GM23338 (cell line): Measurements from ENCODE around the gene ZACN. TPM values are rescaled to one million over a fixed set of nuclear protein-coding genes. Genes with fewer than 3 reads are reported as not detected.

ENCODE experiments used
- ATAC-seq: fragments of 200-7000 bp; cut with Tn5 transposase; 3 replicates; pipeline ENCODE4 v1.9.1; 2020
- DNase-seq: peaks from one replicate; pipeline ENCODE4 v3.0.0-alpha.2; 2015; ENCODE audit warnings: low spot score
- H2AFZ ChIP-seq: fragments of 200-600 bp; sonication (generic); 2 replicates; pipeline ENCODE4 v1.8.0; 2016; ENCODE audit warnings: antibody characterized with exemption, mild to moderate bottlenecking, moderate library complexity
- H3F3A ChIP-seq: fragments of 200-600 bp; sonication (generic); replicated peaks from 2 replicates; pipeline ENCODE4 v1.8.0; 2017; ENCODE audit warnings: antibody characterized with exemption, mixed run types, low read depth
- H3K27ac ChIP-seq: fragments of 200-600 bp; sonication (generic); 2 replicates; pipeline ENCODE4 v1.6.1; 2016; ENCODE audit warnings: low read depth
- H3K27me3 ChIP-seq: fragments of 200-600 bp; sonication (generic); 2 replicates; pipeline ENCODE4 v1.8.0; 2016; ENCODE audit warnings: mild to moderate bottlenecking, mixed run types, moderate library complexity; ENCODE audit not compliant: insufficient read depth
- H3K36me3 ChIP-seq: fragments of 200-600 bp; sonication (generic); 2 replicates; pipeline ENCODE4 v1.8.0; 2016; ENCODE audit warnings: mild to moderate bottlenecking; ENCODE audit not compliant: insufficient read depth
- H3K4me1 ChIP-seq: fragments of 200-600 bp; sonication (generic); 2 replicates; pipeline ENCODE4 v1.8.0; 2016; ENCODE audit warnings: mild to moderate bottlenecking, moderate library complexity; ENCODE audit not compliant: insufficient read depth
- H3K4me2 ChIP-seq: fragments of 200-600 bp; sonication (generic); 2 replicates; pipeline ENCODE4 v1.7.1; 2017; ENCODE audit warnings: mixed run types
- H3K4me3 ChIP-seq: fragments of 200-600 bp; sonication (generic); 2 replicates; pipeline ENCODE4 v1.6.1; 2016; ENCODE audit warnings: mixed run types
- H3K79me2 ChIP-seq: fragments of 200-600 bp; sonication (generic); replicated peaks from 2 replicates; pipeline ENCODE4 v1.8.0; 2017; ENCODE audit warnings: mild to moderate bottlenecking; ENCODE audit not compliant: insufficient read depth
- H3K9me2 ChIP-seq: fragments of 200-600 bp; sonication (generic); 2 replicates; pipeline ENCODE4 v1.8.0; 2017; ENCODE audit not compliant: insufficient read depth
- H4K20me1 ChIP-seq: fragments of 200-600 bp; sonication (generic); replicated peaks from 2 replicates; pipeline ENCODE4 v1.8.0; 2017; ENCODE audit warnings: mild to moderate bottlenecking; ENCODE audit not compliant: insufficient read depth
- H3K27ac Mint-ChIP-seq: 2 replicates; pipeline ENCODE4 v1.8.0; 2020; ENCODE audit warnings: inconsistent platforms, mild to moderate bottlenecking, moderate library complexity, mixed read lengths
- H3K27me3 Mint-ChIP-seq: 3 replicates; pipeline ENCODE4 v1.8.0; 2022; ENCODE audit warnings: low read depth, mild to moderate bottlenecking, moderate library complexity, mixed read lengths, inconsistent platforms; ENCODE audit not compliant: insufficient read depth, poor library complexity
- H3K36me3 Mint-ChIP-seq: 3 replicates; pipeline ENCODE4 v1.8.0; 2021; ENCODE audit warnings: low read depth, mild to moderate bottlenecking, inconsistent platforms, moderate library complexity, mixed read lengths
- H3K4me1 Mint-ChIP-seq: 3 replicates; pipeline ENCODE4 v1.8.0; 2020; ENCODE audit warnings: mild to moderate bottlenecking, inconsistent platforms, mixed read lengths
- H3K4me3 Mint-ChIP-seq: 3 replicates; pipeline ENCODE4 v1.8.0; 2021; ENCODE audit warnings: moderate library complexity, mild to moderate bottlenecking, inconsistent platforms, mixed read lengths
- H3K9me3 Mint-ChIP-seq: 3 replicates; pipeline ENCODE4 v1.8.0; 2020; ENCODE audit warnings: moderate library complexity, mild to moderate bottlenecking, inconsistent platforms, mixed read lengths
- CREB1 ChIP-seq: fragments of 250-450 bp; sonication (Bioruptor Pico); IDR thresholded peaks from 2 replicates; pipeline ENCODE4 v1.5.0; 2020; ENCODE audit warnings: low read depth, mild to moderate bottlenecking, moderate library complexity
- JUNB ChIP-seq: IDR thresholded peaks from one replicate; pipeline ENCODE4 v1.6.1; 2016; ENCODE audit warnings: antibody characterized with exemption; ENCODE audit not compliant: unreplicated experiment
- POLR2AphosphoS5 ChIP-seq: IDR thresholded peaks from 2 replicates; pipeline ENCODE4 v1.6.1; 2016; ENCODE audit warnings: antibody characterized with exemption, low read depth
- ZNF114 ChIP-seq: fragments of 250-450 bp; sonication (Bioruptor Pico); IDR thresholded peaks from 2 replicates; pipeline ENCODE4 v1.5.0; 2020; ENCODE audit warnings: mild to moderate bottlenecking, moderate library complexity
- ZNF331 ChIP-seq: fragments of 250-450 bp; sonication (Bioruptor Pico); IDR thresholded peaks from 2 replicates; pipeline ENCODE4 v1.5.0; 2020; ENCODE audit warnings: low read depth, mild to moderate bottlenecking, moderate library complexity
- polyA plus RNA-seq: library from polyadenylated mRNA; unstranded; fragments of >200 nt; fragmentation: Nextera tagmentation; extraction: Ambion mirVana; gene quantifications from 2 replicates; pipeline ENCODE4 v1.2.1, GENCODE V29; 2016
- total RNA-seq: library from RNA; depleted of rRNA; stranded (reverse); fragments of >200 nt; shearing (Covaris generic); gene quantifications from 2 replicates; pipeline ENCODE4 v1.2.3, GENCODE V29; 2014
- TF ChIP-seq, protein P1 (sequence below): IDR thresholded peaks from one replicate; pipeline ENCODE4 v1.6.1; 2018; ENCODE audit warnings: antibody characterized with exemption; ENCODE audit not compliant: unreplicated experiment
- TF ChIP-seq, protein P2 (sequence below): fragments of 250-450 bp; sonication (Bioruptor Pico); IDR thresholded peaks from 2 replicates; pipeline ENCODE4 v1.5.0; 2020; ENCODE audit warnings: mild to moderate bottlenecking, moderate library complexity
- TF ChIP-seq, protein P3 (sequence below): IDR thresholded peaks from 2 replicates; pipeline ENCODE4 v1.6.1; 2016; ENCODE audit warnings: antibody characterized with exemption

Gene ZACN
- total and polyA plus RNA-seq, 2 experiments from 2014 or later = 0.47 TPM; not detected in 1

DNA sequence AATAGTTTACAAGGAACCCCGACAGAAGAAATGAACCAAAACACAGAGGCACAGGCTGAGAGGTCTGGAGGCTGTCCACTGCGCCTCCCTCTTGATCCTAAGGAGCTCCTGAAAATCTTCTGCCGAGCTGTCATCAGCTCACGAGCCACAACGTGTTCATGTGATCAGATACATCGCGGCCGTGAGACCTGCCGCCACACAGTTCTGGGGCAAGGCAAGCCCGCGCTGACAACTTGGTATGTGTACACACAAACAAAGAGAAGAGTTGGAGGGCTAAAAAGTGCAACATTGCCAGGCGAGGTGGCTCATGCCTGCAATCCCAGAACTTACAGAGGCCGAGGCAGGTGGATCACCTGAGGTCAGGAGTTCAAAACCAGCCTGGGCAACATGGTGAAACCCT, 17.0 kb downstream of the ZACN start (continued):
- TF ChIP-seq, protein P1, sequence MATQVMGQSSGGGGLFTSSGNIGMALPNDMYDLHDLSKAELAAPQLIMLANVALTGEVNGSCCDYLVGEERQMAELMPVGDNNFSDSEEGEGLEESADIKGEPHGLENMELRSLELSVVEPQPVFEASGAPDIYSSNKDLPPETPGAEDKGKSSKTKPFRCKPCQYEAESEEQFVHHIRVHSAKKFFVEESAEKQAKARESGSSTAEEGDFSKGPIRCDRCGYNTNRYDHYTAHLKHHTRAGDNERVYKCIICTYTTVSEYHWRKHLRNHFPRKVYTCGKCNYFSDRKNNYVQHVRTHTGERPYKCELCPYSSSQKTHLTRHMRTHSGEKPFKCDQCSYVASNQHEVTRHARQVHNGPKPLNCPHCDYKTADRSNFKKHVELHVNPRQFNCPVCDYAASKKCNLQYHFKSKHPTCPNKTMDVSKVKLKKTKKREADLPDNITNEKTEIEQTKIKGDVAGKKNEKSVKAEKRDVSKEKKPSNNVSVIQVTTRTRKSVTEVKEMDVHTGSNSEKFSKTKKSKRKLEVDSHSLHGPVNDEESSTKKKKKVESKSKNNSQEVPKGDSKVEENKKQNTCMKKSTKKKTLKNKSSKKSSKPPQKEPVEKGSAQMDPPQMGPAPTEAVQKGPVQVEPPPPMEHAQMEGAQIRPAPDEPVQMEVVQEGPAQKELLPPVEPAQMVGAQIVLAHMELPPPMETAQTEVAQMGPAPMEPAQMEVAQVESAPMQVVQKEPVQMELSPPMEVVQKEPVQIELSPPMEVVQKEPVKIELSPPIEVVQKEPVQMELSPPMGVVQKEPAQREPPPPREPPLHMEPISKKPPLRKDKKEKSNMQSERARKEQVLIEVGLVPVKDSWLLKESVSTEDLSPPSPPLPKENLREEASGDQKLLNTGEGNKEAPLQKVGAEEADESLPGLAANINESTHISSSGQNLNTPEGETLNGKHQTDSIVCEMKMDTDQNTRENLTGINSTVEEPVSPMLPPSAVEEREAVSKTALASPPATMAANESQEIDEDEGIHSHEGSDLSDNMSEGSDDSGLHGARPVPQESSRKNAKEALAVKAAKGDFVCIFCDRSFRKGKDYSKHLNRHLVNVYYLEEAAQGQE = no peak
- no peak for TF ChIP-seq POLR2AphosphoS5
- no peak for TF ChIP-seq ZNF331 (CRISPR knock-in tag)
- no peak for TF ChIP-seq CREB1 (CRISPR knock-in tag)
- TF ChIP-seq ZNF114 (CRISPR knock-in tag) = no peak

DNA sequence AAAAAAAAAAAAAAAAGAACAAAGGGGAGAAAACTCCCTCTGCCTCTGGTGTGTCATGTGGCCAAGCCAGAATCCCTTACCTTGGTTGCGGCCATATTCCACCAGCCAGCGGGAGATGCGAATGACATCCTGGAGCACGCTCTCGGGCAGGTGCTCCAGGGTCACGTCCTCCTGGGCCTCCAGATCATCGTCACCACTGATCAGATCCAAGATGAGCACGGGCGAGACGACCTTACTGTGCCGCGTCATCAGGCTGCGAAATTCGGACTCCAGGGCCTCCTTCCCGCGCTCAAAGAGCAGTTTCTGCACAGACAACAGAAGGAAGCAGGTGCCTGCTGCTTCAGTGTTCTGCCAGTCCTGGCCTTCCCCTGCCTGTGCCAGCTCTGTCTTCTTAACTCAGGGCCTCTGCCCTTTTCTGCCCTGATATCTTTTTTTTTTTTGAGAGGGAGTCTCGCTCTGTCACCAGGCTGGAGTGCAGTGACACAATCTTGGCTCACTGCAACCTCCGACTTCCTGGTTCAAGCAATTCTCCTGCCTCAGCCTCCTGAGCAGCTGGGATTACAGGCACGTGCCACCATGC, 18.8 kb downstream of the ZACN start:
- peaks cover 26% of the 10 kb centered on the region for H3K36me3 ChIP-seq
- peaks cover 81% of the 10 kb centered on the region for H3K36me3 Mint-ChIP-seq
- H3K4me1 ChIP-seq = 0 out of 2 replicates have a peak, but pooled peaks cover 3% of the 10 kb centered on the region
- TF ChIP-seq, protein P2, sequence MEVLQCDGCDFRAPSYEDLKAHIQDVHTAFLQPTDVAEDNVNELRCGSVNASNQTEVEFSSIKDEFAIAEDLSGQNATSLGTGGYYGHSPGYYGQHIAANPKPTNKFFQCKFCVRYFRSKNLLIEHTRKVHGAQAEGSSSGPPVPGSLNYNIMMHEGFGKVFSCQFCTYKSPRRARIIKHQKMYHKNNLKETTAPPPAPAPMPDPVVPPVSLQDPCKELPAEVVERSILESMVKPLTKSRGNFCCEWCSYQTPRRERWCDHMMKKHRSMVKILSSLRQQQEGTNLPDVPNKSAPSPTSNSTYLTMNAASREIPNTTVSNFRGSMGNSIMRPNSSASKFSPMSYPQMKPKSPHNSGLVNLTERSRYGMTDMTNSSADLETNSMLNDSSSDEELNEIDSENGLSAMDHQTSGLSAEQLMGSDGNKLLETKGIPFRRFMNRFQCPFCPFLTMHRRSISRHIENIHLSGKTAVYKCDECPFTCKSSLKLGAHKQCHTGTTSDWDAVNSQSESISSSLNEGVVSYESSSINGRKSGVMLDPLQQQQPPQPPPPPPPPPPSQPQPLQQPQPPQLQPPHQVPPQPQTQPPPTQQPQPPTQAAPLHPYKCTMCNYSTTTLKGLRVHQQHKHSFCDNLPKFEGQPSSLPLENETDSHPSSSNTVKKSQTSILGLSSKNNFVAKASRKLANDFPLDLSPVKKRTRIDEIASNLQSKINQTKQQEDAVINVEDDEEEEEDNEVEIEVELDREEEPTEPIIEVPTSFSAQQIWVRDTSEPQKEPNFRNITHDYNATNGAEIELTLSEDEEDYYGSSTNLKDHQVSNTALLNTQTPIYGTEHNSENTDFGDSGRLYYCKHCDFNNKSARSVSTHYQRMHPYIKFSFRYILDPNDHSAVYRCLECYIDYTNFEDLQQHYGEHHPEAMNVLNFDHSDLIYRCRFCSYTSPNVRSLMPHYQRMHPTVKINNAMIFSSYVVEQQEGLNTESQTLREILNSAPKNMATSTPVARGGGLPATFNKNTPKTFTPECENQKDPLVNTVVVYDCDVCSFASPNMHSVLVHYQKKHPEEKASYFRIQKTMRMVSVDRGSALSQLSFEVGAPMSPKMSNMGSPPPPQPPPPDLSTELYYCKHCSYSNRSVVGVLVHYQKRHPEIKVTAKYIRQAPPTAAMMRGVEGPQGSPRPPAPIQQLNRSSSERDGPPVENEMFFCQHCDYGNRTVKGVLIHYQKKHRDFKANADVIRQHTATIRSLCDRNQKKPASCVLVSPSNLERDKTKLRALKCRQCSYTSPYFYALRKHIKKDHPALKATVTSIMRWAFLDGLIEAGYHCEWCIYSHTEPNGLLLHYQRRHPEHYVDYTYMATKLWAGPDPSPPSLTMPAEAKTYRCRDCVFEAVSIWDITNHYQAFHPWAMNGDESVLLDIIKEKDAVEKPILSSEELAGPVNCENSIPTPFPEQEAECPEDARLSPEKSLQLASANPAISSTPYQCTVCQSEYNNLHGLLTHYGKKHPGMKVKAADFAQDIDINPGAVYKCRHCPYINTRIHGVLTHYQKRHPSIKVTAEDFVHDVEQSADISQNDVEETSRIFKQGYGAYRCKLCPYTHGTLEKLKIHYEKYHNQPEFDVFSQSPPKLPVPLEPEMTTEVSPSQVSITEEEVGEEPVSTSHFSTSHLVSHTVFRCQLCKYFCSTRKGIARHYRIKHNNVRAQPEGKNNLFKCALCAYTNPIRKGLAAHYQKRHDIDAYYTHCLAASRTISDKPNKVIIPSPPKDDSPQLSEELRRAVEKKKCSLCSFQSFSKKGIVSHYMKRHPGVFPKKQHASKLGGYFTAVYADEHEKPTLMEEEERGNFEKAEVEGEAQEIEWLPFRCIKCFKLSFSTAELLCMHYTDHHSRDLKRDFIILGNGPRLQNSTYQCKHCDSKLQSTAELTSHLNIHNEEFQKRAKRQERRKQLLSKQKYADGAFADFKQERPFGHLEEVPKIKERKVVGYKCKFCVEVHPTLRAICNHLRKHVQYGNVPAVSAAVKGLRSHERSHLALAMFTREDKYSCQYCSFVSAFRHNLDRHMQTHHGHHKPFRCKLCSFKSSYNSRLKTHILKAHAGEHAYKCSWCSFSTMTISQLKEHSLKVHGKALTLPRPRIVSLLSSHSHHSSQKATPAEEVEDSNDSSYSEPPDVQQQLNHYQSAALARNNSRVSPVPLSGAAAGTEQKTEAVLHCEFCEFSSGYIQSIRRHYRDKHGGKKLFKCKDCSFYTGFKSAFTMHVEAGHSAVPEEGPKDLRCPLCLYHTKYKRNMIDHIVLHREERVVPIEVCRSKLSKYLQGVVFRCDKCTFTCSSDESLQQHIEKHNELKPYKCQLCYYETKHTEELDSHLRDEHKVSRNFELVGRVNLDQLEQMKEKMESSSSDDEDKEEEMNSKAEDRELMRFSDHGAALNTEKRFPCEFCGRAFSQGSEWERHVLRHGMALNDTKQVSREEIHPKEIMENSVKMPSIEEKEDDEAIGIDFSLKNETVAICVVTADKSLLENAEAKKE (CRISPR knock-in tag) = no peak
- TF ChIP-seq ZNF114 (CRISPR knock-in tag) (no peak), JUNB (no peak)
- TF ChIP-seq, protein P3, sequence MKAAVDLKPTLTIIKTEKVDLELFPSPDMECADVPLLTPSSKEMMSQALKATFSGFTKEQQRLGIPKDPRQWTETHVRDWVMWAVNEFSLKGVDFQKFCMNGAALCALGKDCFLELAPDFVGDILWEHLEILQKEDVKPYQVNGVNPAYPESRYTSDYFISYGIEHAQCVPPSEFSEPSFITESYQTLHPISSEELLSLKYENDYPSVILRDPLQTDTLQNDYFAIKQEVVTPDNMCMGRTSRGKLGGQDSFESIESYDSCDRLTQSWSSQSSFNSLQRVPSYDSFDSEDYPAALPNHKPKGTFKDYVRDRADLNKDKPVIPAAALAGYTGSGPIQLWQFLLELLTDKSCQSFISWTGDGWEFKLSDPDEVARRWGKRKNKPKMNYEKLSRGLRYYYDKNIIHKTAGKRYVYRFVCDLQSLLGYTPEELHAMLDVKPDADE = no peak
- TF ChIP-seq, protein P1 = no peak

More for the DNA sequence above, 18.8 kb downstream of the ZACN start:
- no peaks in the 10 kb centered on the region for H3K27me3 ChIP-seq
- DNase-seq = no peak
- no peak overlapping the region for H3K4me3 Mint-ChIP-seq
- H3K27me3 Mint-ChIP-seq = no peaks in the 10 kb centered on the region
- H3F3A ChIP-seq = 0 out of 2 replicates have a peak, but pooled peaks cover 7% of the 10 kb centered on the region
- H3K4me3 ChIP-seq = no peak overlapping the region
- H3K79me2 ChIP-seq = peaks cover 14% of the 10 kb centered on the region
- H3K4me2 ChIP-seq = no peak overlapping the region
- H3K27ac ChIP-seq = no peak overlapping the region
- no peak overlapping the region for H3K27ac Mint-ChIP-seq
- no peak overlapping the region for H2AFZ ChIP-seq
- peaks cover 3% of the 10 kb centered on the region; the same call in 1 of the 3 replicates for H3K4me1 Mint-ChIP-seq
- no peaks in the 10 kb centered on the region; the same call in none of the 2 replicates for H4K20me1 ChIP-seq
- no peaks in the 10 kb centered on the region for H3K9me3 Mint-ChIP-seq
- no peak for ATAC-seq
- no peaks in the 10 kb centered on the region for H3K9me2 ChIP-seq
